ENCODE results near the gene MAML2. TPM values are rescaled to one million over a fixed set of nuclear protein-coding genes. Genes with fewer than 3 reads are reported as not detected.

MAML2 gene
- total and polyA plus RNA-seq, 2 experiments from 2014 or later: 2.0 to 7.1 TPM

DNA sequence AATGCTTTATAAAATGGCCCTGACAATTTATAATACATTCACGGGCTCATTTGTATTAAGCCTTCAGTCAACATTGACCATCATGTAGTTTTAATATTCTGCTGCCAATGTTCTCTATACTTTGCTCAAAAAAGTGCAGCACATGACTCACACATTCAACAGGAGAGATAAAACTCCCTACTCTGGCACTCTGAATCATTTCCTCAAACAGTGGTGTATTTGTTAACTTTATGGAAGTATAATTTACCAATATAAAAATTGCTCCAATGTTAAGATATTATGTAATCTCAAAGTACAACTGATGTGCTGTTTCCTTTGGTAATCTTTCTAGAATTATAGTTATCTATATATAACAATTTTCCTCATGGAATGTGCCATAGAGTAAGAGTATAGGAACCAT is 39.9 kb downstream of the MAML2 start:
- Mint-ChIP-seq H3K9me3 (no peaks in the 10 kb centered on the region), H3K4me1 (peaks cover 36% of the 10 kb centered on the region), H3K36me3 (ENCODE audit: low read depth) (no peaks in the 10 kb centered on the region), H3K27me3 (ENCODE audit: insufficient read depth, low read depth, poor library complexity) (no peaks in the 10 kb centered on the region), H3K4me3 (no peak overlapping the region), H3K27ac (no peak overlapping the region)
- peaks cover 4% of the 10 kb centered on the region; the same call in 1 of the 2 replicates for H3K79me2 ChIP-seq (replicated peaks; ENCODE audit: insufficient read depth)
- DNase-seq (ENCODE audit: low spot score): no peak
- H4K20me1 ChIP-seq (replicated peaks; ENCODE audit: insufficient read depth): no peaks in the 10 kb centered on the region
- no peaks in the 10 kb centered on the region for H3K36me3 ChIP-seq (ENCODE audit: insufficient read depth)
- ATAC-seq: no peak
- H3F3A ChIP-seq (replicated peaks; ENCODE audit: low read depth): no peaks in the 10 kb centered on the region
- H3K4me1 ChIP-seq (ENCODE audit: insufficient read depth): peaks cover 43% of the 10 kb centered on the region
- no peaks in the 10 kb centered on the region for H3K9me2 ChIP-seq (ENCODE audit: insufficient read depth)
- H3K27me3 ChIP-seq (ENCODE audit: insufficient read depth): no peaks in the 10 kb centered on the region
- H2AFZ ChIP-seq: no peak overlapping the region
- no peak overlapping the region for H3K4me3 ChIP-seq
- no peak overlapping the region for H3K4me2 ChIP-seq
- no peak overlapping the region for H3K27ac ChIP-seq (ENCODE audit: low read depth)
- no peak for TF ChIP-seq POLR2AphosphoS5 (IDR thresholded peaks at IDR 0.05; ENCODE audit: low read depth)
- no peak for TF ChIP-seq JUNB (IDR thresholded peaks at IDR 0.05; ENCODE audit: unreplicated experiment)
- TF ChIP-seq CREB1 (CRISPR knock-in tag; IDR thresholded peaks at IDR 0.05; ENCODE audit: low read depth): no peak

DNA sequence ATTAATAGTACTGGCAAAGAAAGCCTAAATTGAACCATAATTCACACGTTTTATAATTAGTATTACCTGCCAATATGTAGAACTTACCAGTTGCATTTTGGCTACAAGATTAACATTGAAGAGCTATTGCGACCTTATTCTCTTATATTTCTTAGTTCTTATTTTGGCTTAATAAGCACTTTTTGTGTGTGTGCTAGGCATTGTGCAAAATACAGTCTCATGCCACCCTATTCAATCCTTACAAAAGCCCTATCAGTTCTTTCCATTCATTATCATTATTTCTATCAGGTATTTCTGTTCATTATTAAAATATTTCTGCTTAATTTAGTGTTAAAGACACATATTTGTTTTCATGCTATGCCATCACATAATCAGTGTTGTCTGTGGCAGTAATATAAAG is 41.2 kb downstream of the MAML2 start:
- H3K27ac Mint-ChIP-seq: no peak overlapping the region
- Histone ChIP-seq H3K4me2 (no peak overlapping the region), H3K27me3 (ENCODE audit: insufficient read depth) (no peaks in the 10 kb centered on the region), H3K9me2 (ENCODE audit: insufficient read depth) (no peaks in the 10 kb centered on the region), H3K4me3 (no peak overlapping the region), H3K79me2 (replicated peaks; ENCODE audit: insufficient read depth) (peaks cover 4% of the 10 kb centered on the region; the same call in 1 of the 2 replicates), H3K4me1 (ENCODE audit: insufficient read depth) (peaks cover 31% of the 10 kb centered on the region), H2AFZ (no peak overlapping the region), H3F3A (replicated peaks; ENCODE audit: low read depth) (no peaks in the 10 kb centered on the region), H4K20me1 (replicated peaks; ENCODE audit: insufficient read depth) (no peaks in the 10 kb centered on the region), H3K27ac (ENCODE audit: low read depth) (no peak overlapping the region), H3K36me3 (ENCODE audit: insufficient read depth) (no peaks in the 10 kb centered on the region)
- DNase-seq (ENCODE audit: low spot score) (no peak), ATAC-seq (no peak)
- H3K4me1 Mint-ChIP-seq: peaks cover 25% of the 10 kb centered on the region
- H3K9me3 Mint-ChIP-seq: no peaks in the 10 kb centered on the region
- no peaks in the 10 kb centered on the region for H3K36me3 Mint-ChIP-seq (ENCODE audit: low read depth)
- H3K4me3 Mint-ChIP-seq: no peak overlapping the region
- no peaks in the 10 kb centered on the region for H3K27me3 Mint-ChIP-seq (ENCODE audit: insufficient read depth, low read depth, poor library complexity)
- no peak for TF ChIP-seq STAT1 (IDR thresholded peaks at IDR 0.05; ENCODE audit: unreplicated experiment)
- TF ChIP-seq, protein P1, sequence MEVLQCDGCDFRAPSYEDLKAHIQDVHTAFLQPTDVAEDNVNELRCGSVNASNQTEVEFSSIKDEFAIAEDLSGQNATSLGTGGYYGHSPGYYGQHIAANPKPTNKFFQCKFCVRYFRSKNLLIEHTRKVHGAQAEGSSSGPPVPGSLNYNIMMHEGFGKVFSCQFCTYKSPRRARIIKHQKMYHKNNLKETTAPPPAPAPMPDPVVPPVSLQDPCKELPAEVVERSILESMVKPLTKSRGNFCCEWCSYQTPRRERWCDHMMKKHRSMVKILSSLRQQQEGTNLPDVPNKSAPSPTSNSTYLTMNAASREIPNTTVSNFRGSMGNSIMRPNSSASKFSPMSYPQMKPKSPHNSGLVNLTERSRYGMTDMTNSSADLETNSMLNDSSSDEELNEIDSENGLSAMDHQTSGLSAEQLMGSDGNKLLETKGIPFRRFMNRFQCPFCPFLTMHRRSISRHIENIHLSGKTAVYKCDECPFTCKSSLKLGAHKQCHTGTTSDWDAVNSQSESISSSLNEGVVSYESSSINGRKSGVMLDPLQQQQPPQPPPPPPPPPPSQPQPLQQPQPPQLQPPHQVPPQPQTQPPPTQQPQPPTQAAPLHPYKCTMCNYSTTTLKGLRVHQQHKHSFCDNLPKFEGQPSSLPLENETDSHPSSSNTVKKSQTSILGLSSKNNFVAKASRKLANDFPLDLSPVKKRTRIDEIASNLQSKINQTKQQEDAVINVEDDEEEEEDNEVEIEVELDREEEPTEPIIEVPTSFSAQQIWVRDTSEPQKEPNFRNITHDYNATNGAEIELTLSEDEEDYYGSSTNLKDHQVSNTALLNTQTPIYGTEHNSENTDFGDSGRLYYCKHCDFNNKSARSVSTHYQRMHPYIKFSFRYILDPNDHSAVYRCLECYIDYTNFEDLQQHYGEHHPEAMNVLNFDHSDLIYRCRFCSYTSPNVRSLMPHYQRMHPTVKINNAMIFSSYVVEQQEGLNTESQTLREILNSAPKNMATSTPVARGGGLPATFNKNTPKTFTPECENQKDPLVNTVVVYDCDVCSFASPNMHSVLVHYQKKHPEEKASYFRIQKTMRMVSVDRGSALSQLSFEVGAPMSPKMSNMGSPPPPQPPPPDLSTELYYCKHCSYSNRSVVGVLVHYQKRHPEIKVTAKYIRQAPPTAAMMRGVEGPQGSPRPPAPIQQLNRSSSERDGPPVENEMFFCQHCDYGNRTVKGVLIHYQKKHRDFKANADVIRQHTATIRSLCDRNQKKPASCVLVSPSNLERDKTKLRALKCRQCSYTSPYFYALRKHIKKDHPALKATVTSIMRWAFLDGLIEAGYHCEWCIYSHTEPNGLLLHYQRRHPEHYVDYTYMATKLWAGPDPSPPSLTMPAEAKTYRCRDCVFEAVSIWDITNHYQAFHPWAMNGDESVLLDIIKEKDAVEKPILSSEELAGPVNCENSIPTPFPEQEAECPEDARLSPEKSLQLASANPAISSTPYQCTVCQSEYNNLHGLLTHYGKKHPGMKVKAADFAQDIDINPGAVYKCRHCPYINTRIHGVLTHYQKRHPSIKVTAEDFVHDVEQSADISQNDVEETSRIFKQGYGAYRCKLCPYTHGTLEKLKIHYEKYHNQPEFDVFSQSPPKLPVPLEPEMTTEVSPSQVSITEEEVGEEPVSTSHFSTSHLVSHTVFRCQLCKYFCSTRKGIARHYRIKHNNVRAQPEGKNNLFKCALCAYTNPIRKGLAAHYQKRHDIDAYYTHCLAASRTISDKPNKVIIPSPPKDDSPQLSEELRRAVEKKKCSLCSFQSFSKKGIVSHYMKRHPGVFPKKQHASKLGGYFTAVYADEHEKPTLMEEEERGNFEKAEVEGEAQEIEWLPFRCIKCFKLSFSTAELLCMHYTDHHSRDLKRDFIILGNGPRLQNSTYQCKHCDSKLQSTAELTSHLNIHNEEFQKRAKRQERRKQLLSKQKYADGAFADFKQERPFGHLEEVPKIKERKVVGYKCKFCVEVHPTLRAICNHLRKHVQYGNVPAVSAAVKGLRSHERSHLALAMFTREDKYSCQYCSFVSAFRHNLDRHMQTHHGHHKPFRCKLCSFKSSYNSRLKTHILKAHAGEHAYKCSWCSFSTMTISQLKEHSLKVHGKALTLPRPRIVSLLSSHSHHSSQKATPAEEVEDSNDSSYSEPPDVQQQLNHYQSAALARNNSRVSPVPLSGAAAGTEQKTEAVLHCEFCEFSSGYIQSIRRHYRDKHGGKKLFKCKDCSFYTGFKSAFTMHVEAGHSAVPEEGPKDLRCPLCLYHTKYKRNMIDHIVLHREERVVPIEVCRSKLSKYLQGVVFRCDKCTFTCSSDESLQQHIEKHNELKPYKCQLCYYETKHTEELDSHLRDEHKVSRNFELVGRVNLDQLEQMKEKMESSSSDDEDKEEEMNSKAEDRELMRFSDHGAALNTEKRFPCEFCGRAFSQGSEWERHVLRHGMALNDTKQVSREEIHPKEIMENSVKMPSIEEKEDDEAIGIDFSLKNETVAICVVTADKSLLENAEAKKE (CRISPR knock-in tag; IDR thresholded peaks at IDR 0.05): no peak
- no peak for TF ChIP-seq CREB1 (CRISPR knock-in tag; IDR thresholded peaks at IDR 0.05; ENCODE audit: low read depth)
- TF ChIP-seq, protein P2, sequence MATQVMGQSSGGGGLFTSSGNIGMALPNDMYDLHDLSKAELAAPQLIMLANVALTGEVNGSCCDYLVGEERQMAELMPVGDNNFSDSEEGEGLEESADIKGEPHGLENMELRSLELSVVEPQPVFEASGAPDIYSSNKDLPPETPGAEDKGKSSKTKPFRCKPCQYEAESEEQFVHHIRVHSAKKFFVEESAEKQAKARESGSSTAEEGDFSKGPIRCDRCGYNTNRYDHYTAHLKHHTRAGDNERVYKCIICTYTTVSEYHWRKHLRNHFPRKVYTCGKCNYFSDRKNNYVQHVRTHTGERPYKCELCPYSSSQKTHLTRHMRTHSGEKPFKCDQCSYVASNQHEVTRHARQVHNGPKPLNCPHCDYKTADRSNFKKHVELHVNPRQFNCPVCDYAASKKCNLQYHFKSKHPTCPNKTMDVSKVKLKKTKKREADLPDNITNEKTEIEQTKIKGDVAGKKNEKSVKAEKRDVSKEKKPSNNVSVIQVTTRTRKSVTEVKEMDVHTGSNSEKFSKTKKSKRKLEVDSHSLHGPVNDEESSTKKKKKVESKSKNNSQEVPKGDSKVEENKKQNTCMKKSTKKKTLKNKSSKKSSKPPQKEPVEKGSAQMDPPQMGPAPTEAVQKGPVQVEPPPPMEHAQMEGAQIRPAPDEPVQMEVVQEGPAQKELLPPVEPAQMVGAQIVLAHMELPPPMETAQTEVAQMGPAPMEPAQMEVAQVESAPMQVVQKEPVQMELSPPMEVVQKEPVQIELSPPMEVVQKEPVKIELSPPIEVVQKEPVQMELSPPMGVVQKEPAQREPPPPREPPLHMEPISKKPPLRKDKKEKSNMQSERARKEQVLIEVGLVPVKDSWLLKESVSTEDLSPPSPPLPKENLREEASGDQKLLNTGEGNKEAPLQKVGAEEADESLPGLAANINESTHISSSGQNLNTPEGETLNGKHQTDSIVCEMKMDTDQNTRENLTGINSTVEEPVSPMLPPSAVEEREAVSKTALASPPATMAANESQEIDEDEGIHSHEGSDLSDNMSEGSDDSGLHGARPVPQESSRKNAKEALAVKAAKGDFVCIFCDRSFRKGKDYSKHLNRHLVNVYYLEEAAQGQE (IDR thresholded peaks at IDR 0.05; ENCODE audit: unreplicated experiment): no peak
- TF ChIP-seq, protein P3, sequence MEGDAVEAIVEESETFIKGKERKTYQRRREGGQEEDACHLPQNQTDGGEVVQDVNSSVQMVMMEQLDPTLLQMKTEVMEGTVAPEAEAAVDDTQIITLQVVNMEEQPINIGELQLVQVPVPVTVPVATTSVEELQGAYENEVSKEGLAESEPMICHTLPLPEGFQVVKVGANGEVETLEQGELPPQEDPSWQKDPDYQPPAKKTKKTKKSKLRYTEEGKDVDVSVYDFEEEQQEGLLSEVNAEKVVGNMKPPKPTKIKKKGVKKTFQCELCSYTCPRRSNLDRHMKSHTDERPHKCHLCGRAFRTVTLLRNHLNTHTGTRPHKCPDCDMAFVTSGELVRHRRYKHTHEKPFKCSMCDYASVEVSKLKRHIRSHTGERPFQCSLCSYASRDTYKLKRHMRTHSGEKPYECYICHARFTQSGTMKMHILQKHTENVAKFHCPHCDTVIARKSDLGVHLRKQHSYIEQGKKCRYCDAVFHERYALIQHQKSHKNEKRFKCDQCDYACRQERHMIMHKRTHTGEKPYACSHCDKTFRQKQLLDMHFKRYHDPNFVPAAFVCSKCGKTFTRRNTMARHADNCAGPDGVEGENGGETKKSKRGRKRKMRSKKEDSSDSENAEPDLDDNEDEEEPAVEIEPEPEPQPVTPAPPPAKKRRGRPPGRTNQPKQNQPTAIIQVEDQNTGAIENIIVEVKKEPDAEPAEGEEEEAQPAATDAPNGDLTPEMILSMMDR (conservative IDR thresholded peaks at IDR 0.05; ENCODE audit: low read depth in 2 of 2): no peak
- TF ChIP-seq POLR2AphosphoS5 (IDR thresholded peaks at IDR 0.05; ENCODE audit: low read depth): no peak
- no peak for TF ChIP-seq ZNF331 (CRISPR knock-in tag; IDR thresholded peaks at IDR 0.05; ENCODE audit: low read depth)
- TF ChIP-seq, protein P4, sequence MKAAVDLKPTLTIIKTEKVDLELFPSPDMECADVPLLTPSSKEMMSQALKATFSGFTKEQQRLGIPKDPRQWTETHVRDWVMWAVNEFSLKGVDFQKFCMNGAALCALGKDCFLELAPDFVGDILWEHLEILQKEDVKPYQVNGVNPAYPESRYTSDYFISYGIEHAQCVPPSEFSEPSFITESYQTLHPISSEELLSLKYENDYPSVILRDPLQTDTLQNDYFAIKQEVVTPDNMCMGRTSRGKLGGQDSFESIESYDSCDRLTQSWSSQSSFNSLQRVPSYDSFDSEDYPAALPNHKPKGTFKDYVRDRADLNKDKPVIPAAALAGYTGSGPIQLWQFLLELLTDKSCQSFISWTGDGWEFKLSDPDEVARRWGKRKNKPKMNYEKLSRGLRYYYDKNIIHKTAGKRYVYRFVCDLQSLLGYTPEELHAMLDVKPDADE (IDR thresholded peaks at IDR 0.05): no peak
- TF ChIP-seq EZH2phosphoT487 (IDR thresholded peaks at IDR 0.05; ENCODE audit: unreplicated experiment): no peak

Data from GM23338 (cell line).